Heart left ventricle (tissue), 13 donors: ENCODE measurements around the gene SERPINI2.

Experiments used
- CTCF ChIP-seq, 12 donors: fragments of 200-600 bp; sonication (generic) in 4 of 12; IDR thresholded peaks; one replicate each; pipeline versions ENCODE4 v1.5.0 to v1.8.0; 2018 to 2022; ENCODE audit warnings: antibody characterized with exemption in 12 of 12, mild to moderate bottlenecking in 5 of 12
- POLR2A ChIP-seq, 2 donors: fragments of 450-650 bp; IDR thresholded peaks; one replicate each; pipeline ENCODE4 v1.6.1; 2017; ENCODE audit warnings: antibody characterized with exemption in 2 of 2, mild to moderate bottlenecking in 2 of 2, moderate library complexity in 2 of 2
- donor health status: ischemic (EF 13 %, LVEDD 7.1; RV severe dilation, severe dysfunction).
- donor health status: DM: no; HTN: yes; CAD: no.
- donor health status: DM: no; HTN: no; CAD: no.
- donor health status: ischemic (EF 25% LVEDD 6.9; RV normal size, moderate dysfunction).
- donor health status: ischemic (EF 25% LVEDD 5.7; RV mildly dilated, moderate dysfunction).
- donor health status: ischemic (EF 35%, LVEDD 5.7; RV mildly dilated, moderate dysfunction).
- donor health status: nonischemic (EF 11% LVEDD 7.7; RV severe dilation, severe dysfunction).
- donor health status: DM: yes; HTN: yes; CAD: no.
- donor health status: PGD.
- donor health status: ischemic (EF 29% LVEDD 5.4; RV normal size, mild dysfunction).
- donor health status: nonischemic (EF 23%, LVEDD 6.1; RV moderate dilation, normal function).

GRCh38 chr3:167502401-167502800, 28.6 kb upstream of the SERPINI2 start:
- TF ChIP-seq CTCF (IDR thresholded peaks at IDR 0.05): no peak
- no peak for TF ChIP-seq POLR2A (IDR thresholded peaks at IDR 0.05)
